NB4 (cell line): Measurements from ENCODE around the gene SAG.
A peak's percentile ranks its signal among the peaks of the same experiment; 100 is the strongest.

Experiments
- DNase-seq: peaks from one replicate; pipeline ENCODE4 v3.0.0; 2010; ENCODE audit warnings: low read depth
- H3K4me3 ChIP-seq: one replicate; pipeline ENCODE4 v1.5.1; 2011; ENCODE audit warnings: mild to moderate bottlenecking, low read depth, low read length, moderate library complexity
- CTCF ChIP-seq: IDR thresholded peaks from one replicate; pipeline ENCODE4 v1.5.1; 2012; ENCODE audit warnings: low read depth, low read length
- MAX ChIP-seq: IDR thresholded peaks from 2 replicates; pipeline ENCODE4 v1.6.1; 2011; ENCODE audit warnings: low read depth, low read length
- MYC ChIP-seq: IDR thresholded peaks from 2 replicates; pipeline ENCODE4 v1.6.1; 2011; ENCODE audit warnings: low read depth, low read length
- POLR2A ChIP-seq: IDR thresholded peaks from 2 replicates; pipeline ENCODE4 v1.6.1; 2011; ENCODE audit warnings: mild to moderate bottlenecking; ENCODE audit not compliant: insufficient read length; ENCODE audit errors: extremely low read depth

Gene SAG

DNA sequence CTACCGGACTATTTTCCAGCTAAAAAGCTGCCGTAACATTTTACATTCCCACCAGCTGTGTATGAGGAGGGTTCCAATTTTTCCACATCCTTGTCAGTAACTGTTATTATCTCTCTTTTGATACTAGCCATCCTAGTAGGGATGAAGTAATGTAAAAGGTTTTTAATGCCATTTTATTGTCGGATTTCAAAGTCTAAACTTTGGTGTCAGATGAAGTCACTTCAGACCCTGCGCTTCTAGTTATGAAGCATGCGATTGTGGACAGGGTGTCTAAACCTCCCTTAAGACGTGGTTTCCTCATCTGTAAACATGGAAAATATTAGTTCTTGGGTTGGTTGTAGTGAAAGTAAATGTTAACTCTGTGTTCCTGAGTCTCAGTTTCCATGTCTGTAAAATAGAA, 51.3 kb downstream of the SAG start:
- DNase-seq: peak; percentile 57
- peak overlapping the region; percentile 77 for H3K4me3 ChIP-seq
- TF ChIP-seq MAX: no peak
- TF ChIP-seq CTCF: no peak
- TF ChIP-seq MYC: no peak
- TF ChIP-seq POLR2A: no peak

DNA sequence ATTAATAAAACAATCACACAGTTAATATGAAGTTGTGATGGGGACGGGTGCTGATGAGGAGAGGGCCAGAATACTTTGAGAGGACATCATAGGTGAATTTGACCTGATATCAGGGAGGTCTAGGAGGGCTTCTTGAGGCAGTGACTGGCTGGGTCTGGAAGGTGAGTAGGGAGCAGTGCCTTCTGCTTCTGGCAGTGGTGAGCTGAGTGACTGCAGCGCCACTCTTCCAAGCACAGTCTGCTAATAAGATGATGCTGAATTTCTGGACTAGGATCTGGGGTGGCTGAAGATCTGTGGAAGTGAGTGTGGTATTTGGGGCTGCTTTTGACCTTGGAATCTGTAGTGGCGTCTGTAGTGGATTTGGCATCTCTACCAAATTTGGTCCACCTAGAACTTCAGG, 52.2 kb downstream of the SAG start:
- no peak overlapping the region for H3K4me3 ChIP-seq
- no peak for TF ChIP-seq CTCF
- TF ChIP-seq POLR2A: no peak
- no peak for TF ChIP-seq MYC
- no peak for TF ChIP-seq MAX
- no peak for DNase-seq

GRCh38 chr2:233360771-233361176, 53.2 kb downstream of the SAG start:
- DNase-seq: no peak
- no peak for TF ChIP-seq MYC
- no peak for TF ChIP-seq CTCF
- no peak for TF ChIP-seq MAX
- TF ChIP-seq POLR2A: no peak
- no peak overlapping the region for H3K4me3 ChIP-seq

DNA sequence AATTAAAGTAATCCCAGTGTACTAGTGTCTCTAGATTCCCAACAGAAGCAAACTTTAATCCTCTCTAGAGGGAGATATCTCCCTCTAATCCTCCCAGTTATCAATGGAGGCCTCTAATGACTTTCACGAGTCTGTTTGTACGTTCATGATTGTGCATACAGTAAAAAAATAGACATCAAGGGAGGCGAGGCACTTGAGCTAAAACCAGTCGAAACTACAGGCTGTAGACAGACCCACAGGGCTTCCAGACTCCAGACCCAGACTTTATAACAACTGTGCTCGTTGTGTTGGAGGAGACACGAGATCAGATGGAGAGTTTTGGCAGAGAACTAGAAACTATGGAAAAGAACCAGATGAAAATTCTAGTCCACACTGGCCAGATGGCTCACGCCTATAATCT, 53.7 kb downstream of the SAG start:
- no peak overlapping the region for H3K4me3 ChIP-seq
- no peak for DNase-seq
- TF ChIP-seq MAX: no peak
- TF ChIP-seq CTCF: no peak
- no peak for TF ChIP-seq MYC
- TF ChIP-seq POLR2A: no peak

DNA sequence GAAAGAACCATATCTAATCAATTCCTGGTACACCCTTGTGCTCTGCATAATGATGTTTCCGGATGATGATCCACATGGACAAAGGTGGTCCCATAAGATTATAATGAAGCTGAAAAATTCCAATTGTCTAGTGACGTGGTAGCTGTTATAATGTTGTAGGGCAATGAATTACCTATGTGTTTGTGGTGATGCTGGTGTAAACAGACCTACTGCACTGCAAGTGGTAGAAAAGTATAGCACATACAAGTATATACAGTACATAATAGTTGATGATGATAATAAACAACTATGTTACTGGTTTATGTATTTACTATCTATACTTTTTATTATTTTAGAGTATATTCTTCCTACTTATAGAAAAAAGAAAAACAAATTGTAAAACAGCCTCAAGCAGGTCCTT, 55.1 kb downstream of the SAG start:
- H3K4me3 ChIP-seq: no peak overlapping the region
- TF ChIP-seq MYC (no peak), CTCF (no peak), POLR2A (no peak), MAX (no peak)
- no peak for DNase-seq

GRCh38 chr2:233363744-233364235, 56.2 kb downstream of the SAG start:
- H3K4me3 ChIP-seq: no peak overlapping the region
- no peak for TF ChIP-seq MYC
- no peak for TF ChIP-seq CTCF
- no peak for TF ChIP-seq POLR2A
- TF ChIP-seq MAX: no peak
- no peak for DNase-seq
